GM18498 (cell line): Measurements from ENCODE around the gene ARHGEF4.

Experiments used
- ATAC-seq: cut with Tn5 transposase; IDR thresholded peaks from one replicate; pipeline ENCODE4 v1.9.1; 2021; ENCODE audit warnings: mild to moderate bottlenecking, moderate library complexity; ENCODE audit not compliant: unreplicated experiment

ARHGEF4 gene

GRCh38 chr2:130832296-130832940, 4.3 kb upstream of the ARHGEF4 start:
- no peak for ATAC-seq

GRCh38 chr2:130834091-130834930, 2.4 kb upstream of the ARHGEF4 start:
- no peak for ATAC-seq

GRCh38 chr2:130834931-130835765, 1.6 kb upstream of the ARHGEF4 start:
- no peak for ATAC-seq

DNA sequence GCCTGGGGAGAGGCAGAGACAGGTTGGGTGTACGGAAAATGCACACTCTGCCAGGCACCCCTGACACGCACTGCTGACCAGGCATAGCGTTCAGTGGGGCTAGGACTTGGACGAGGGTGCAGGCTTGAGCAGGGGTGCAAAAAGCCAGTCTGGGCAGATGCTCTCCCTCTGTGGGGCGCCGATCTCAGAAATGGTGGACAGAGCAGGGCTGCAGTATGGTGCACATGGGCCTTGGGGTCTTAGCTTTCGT, 1.0 kb upstream of the ARHGEF4 start:
- ATAC-seq = no peak

DNA sequence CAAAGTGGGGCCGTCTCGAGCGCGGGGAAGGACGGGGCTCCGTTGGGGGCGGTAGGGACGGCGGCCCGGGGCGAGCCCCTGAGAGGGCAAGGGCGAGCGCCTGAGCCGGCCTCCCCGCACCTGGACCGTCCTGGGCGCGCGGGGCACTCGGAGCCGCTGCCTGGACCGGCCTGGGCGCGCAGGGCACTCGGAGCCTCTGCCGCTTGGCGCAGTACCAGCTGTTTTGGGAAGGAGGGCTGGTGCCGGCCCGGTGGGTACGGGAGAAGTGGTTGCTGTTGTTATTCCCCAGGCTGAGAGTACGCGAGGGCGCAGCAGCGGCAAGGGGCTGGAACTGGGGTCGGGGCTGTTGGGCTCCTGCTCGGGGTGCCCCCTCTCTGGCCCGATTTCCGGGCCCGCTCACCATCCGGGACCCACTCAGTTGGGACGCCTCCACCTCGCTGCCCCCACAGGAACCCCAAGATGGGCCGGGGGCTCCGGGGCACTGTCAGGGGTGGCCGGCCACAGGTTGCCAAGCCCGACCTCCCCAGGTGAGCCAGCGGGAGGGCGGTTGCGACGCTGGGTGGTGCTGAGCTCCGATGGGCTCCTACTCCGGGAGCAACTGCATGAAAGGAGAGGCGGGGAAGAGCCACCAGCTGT, 579 bp downstream of the ARHGEF4 start:
- ATAC-seq = no peak

DNA sequence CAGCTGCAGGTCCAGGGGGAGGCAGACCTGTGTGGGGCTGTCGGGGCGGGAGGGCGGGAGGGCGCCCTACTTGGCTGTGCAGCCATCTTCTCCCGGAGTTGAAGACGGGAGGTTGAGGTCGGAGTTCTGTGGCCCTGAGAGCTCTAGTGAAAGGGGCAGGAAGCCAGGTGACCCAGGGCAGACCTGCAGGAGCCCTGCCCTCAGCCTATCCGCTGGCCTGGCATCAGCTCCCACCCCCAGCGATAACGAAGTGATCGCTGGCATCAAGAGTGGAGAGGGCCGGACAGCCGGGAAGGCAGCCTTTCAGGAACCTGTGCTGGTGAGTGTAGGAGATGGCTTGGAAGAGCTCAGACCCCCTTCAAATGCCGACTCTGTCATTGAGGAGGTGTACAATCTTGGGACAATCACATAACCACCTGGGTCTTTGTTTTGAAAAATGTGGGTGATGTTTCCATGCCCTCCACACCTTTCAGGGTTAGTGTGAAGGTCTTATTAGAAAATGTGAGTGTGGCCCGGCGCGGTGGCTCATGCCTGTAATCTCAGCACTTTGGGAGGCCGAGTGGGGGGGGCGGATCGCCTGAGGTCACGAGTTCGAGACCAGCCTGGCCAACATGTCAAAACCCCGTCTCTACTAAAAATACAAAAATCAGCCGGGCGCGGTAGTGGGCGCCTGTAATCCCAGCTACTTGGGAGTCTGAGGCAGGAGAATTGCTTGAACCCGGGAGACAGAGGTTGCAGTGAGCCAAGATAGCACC, 1.3 kb downstream of the ARHGEF4 start:
- no peak for ATAC-seq

GRCh38 chr2:130839011-130839780, 2.5 kb downstream of the ARHGEF4 start:
- ATAC-seq = no peak

- ATAC-seq = no peak
Observed at GRCh38 chr2:130840506-130840905, 3.8 kb downstream of the ARHGEF4 start.

DNA sequence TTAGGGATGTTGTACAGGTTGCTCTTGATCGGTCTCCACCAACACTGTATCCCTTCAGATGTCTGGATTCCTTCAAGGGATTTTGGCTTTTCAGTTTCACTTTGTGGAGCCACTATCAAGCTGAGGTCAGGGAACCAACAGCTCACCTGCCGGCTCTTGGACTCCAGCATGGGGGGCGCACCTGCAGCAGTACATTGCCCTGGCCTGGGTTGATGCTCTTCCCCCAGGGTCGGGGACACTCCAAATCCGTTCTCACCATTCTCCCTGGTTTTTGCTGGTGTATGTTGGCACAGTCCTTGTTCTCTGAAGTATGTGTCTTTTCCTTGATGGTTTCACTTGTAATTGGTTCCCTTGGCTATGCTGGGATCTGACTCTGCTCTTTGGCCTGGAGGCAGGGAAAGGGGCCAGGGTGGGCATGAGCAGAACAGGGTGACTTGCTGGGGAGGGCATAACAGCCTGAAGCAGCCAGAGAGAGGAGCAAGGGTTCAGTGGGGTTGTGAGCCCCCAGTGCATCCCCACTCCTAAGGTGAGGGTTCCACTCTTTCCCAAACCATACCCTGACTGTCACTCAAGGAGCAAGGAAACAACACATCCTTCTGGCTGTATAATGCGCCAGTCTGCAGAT, 5.1 kb downstream of the ARHGEF4 start:
- ATAC-seq = no peak

DNA sequence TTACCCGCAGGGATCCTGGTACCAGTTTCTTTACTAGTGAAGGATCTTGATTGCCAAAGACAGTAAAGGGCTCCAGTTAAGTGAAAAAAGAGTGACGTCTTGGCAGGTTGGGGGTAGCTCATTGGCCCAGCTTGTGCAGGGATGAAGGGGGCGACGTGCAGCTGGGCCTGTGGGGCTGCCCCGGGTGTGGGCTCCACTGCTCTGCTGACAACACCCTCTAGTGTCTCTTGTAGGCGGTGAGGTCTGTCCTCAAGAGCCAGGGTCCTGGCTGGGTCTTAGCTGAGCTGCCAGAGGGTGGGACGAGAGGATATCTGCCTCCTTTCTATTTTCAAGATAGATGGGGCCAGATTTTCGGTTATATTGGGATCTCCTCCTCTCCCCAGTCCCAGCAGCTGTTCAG, 6.1 kb downstream of the ARHGEF4 start:
- ATAC-seq = no peak

DNA sequence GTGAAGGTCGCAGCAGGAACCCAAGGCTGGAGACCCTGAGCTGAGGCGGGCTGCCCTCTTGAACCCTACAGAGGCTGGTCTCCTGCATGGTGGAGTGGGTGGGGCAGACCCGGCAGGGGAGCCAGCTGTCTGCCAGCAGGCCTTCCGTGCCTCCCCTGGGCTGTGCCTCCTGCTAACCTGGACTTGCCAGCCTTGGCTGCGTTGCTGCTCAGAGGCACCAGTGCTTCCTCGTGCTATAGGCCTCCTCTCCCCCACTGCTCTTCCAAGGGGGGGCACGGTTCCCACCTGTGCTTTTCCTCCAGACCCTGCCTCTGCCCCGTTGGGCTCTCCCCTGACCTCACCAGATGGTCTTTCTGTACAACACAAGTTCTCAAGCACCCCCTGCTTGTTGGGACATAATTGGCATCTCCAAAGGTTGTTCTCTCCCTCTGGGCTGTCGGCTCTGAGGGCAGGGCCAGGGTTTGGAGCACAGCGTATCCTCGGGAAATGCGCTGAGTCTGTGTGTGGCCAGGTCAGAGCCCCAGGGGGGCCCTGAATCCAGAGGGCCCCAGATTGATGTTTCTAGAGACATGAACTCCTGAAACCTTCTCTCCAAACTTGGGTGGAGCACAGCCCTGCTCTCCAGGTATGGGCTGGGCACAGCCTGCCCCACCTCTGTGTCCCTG, 6.7 kb downstream of the ARHGEF4 start:
- no peak for ATAC-seq

DNA sequence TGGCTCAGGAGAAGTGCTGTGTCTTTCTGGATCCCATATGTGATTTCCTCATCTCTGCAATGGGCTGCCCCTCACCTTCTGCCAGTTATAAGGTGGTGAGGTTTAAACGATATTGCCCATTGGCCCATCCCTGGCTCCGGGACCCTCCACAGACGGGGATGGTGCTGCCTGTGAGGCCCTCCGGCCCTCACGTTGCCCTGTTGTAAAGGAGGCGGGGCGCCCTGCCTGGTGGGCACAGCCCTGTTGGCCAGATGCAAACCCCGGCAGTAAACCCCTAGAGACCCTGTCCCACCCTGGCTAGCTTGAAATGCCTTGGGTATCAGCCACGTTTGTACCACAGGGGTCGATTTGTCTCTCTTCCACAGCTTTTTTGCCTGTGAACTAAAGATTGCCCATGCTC, 7.4 kb downstream of the ARHGEF4 start:
- ATAC-seq = no peak

- ATAC-seq = no peak
Observed at GRCh38 chr2:130845505-130846085, 8.9 kb downstream of the ARHGEF4 start.

DNA sequence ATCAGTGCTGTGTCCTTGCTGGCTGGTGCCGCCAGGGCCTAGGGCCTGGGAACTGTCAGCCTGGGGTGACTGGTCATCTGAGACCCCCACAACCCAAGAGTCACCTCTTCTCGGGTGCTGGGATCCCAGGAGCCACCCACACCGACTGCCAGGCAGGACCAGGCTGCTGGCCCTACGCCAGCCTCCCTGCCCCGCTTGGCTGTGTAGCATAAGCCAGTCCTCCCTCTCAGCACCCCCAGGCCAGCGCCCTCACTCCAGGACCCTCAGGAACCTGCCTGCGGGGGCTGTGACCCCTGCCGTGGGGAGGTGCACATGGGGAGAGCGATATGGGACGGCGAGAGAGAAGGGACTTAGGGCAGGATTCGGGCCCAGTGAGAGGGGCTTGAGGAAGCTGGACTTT, 9.5 kb downstream of the ARHGEF4 start:
- no peak for ATAC-seq

GRCh38 chr2:130846686-130847375, 10.1 kb downstream of the ARHGEF4 start:
- no peak for ATAC-seq

- no peak for ATAC-seq
Observed at GRCh38 chr2:130847776-130848525, 11.2 kb downstream of the ARHGEF4 start.

DNA sequence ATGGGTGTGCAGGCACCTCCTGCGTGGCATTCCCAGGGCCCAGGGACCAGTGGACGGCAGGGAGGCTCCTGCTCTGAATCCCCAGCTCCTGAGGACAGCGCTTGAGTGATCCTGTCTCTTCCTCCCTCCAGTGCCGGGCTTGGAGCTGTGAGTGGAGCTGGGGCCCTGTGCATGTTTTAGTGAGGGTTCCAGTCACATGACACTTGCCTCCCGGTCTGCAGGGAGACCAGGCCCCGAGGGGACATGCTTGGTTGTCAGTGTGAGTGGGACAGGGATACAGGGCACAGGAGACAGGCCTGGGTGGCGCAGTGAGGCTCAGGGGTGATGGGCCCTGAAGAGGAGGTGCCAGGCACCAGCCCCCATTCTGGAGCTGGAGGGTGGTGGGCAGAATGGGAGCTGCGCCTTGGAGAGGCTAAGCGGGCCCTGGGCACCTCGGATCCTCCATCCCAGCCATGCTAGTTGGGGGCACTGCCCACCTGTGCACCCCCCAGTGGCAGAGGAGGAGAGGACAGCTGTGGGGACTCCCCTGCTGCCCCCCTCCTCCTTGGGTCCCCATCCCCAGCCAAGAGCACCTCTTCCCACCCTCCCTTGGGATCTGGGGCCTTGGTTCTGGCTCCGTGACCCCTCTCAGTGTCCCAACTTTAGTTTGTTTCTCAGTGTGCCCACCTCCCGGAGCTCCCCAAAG, 12.0 kb downstream of the ARHGEF4 start:
- no peak for ATAC-seq
